Liver (tissue), 9 donors: ENCODE measurements around the gene ATP10B. TPM values are rescaled to one million over a fixed set of nuclear protein-coding genes. Genes with fewer than 3 reads are reported as not detected.

Source experiments
- DNase-seq: peaks from one replicate; pipeline ENCODE4 v3.0.0-alpha.2; 2017; ENCODE audit warnings: low spot score
- H3K27ac ChIP-seq, 2 donors: one replicate each; pipeline ENCODE4 v1.7.0; 2013; ENCODE audit warnings: inconsistent platforms in 2 of 2, low read length in 2 of 2, control low read depth in 1 of 2, low read depth in 1 of 2, mild to moderate bottlenecking in 1 of 2
- H3K27me3 ChIP-seq, 4 donors: one replicate each; pipeline versions ENCODE4 v1.6.1 to v1.7.0; 2013; ENCODE audit warnings: low read length in 3 of 4, inconsistent platforms in 1 of 4, mild to moderate bottlenecking in 1 of 4, moderate library complexity in 1 of 4; ENCODE audit not compliant: control insufficient read depth in 4 of 4, insufficient read depth in 4 of 4
- H3K36me3 ChIP-seq, 4 donors: one replicate each; pipeline versions ENCODE4 v1.6.1 to v1.7.0; 2013; ENCODE audit warnings: low read length in 3 of 4, mild to moderate bottlenecking in 3 of 4, low read depth in 1 of 4, moderate library complexity in 1 of 4; ENCODE audit not compliant: control insufficient read depth in 4 of 4, insufficient read depth in 3 of 4
- H3K4me1 ChIP-seq, 4 donors: one replicate each; pipeline versions ENCODE4 v1.6.1 to v1.7.0; 2013; ENCODE audit warnings: low read length in 3 of 4, mild to moderate bottlenecking in 3 of 4, moderate library complexity in 1 of 4; ENCODE audit not compliant: control insufficient read depth in 4 of 4, insufficient read depth in 4 of 4
- H3K4me3 ChIP-seq, 3 donors: one replicate each; pipeline versions ENCODE4 v1.6.1 to v1.7.0; 2013; ENCODE audit warnings: low read length in 3 of 3, control low read depth in 1 of 3, low read depth in 1 of 3, mild to moderate bottlenecking in 1 of 3
- H3K9ac ChIP-seq, 2 donors: one replicate each; pipeline ENCODE4 v1.7.0; 2013; ENCODE audit warnings: low read length in 2 of 2, mild to moderate bottlenecking in 2 of 2, moderate library complexity in 2 of 2, control low read depth in 1 of 2, low read depth in 1 of 2
- H3K9me3 ChIP-seq, 4 donors: one replicate each; pipeline versions ENCODE4 v1.6.1 to v1.7.0; 2013; ENCODE audit warnings: low read length in 3 of 4; ENCODE audit not compliant: control insufficient read depth in 4 of 4
- ATF3 ChIP-seq: IDR thresholded peaks from 2 replicates; pipeline ENCODE4 v1.6.1; 2016; ENCODE audit warnings: antibody characterized with exemption
- CTCF ChIP-seq: fragments of 150-350 bp; IDR thresholded peaks from 2 replicates; pipeline ENCODE4 v1.5.1; 2017; ENCODE audit warnings: improper control_type of control experiment, low read depth, low read length; ENCODE audit not compliant: missing input control
- EGR1 ChIP-seq, 2 donors: IDR thresholded peaks; 2 replicates each; pipeline ENCODE4 v1.6.1; 2016 to 2018; ENCODE audit warnings: antibody characterized with exemption in 2 of 2, low read depth in 2 of 2
- FOXA1 ChIP-seq: IDR thresholded peaks from 2 replicates; pipeline ENCODE4 v1.6.1; 2016; ENCODE audit warnings: antibody characterized with exemption
- FOXA2 ChIP-seq: IDR thresholded peaks from 2 replicates; pipeline ENCODE4 v1.6.1; 2016; ENCODE audit warnings: antibody characterized with exemption
- GABPA ChIP-seq, 2 donors: IDR thresholded peaks in 1 of 2; conservative IDR thresholded peaks in 1 of 2; 2 replicates each; pipeline ENCODE4 v1.6.1; 2016; ENCODE audit warnings: antibody characterized with exemption in 2 of 2, mild to moderate bottlenecking in 1 of 2, moderate library complexity in 1 of 2
- HNF4A ChIP-seq, 2 donors: conservative IDR thresholded peaks; 2 replicates each; pipeline ENCODE4 v1.6.1; 2016; ENCODE audit warnings: antibody characterized with exemption in 2 of 2, mild to moderate bottlenecking in 2 of 2
- JUND ChIP-seq, 2 donors: IDR thresholded peaks; 2 replicates each; pipeline ENCODE4 v1.6.1; 2016; ENCODE audit warnings: antibody characterized with exemption in 2 of 2
- MAX ChIP-seq: IDR thresholded peaks from 2 replicates; pipeline ENCODE4 v1.6.1; 2016; ENCODE audit warnings: antibody characterized with exemption
- NR2F2 ChIP-seq: IDR thresholded peaks from 2 replicates; pipeline ENCODE4 v1.6.1; 2016; ENCODE audit warnings: antibody characterized with exemption
- RAD21 ChIP-seq, 2 donors: IDR thresholded peaks; 2 replicates each; pipeline ENCODE4 v1.6.1; 2016; ENCODE audit warnings: antibody characterized with exemption in 2 of 2, mild to moderate bottlenecking in 2 of 2
- RXRA ChIP-seq, 2 donors: IDR thresholded peaks; 2 replicates each; pipeline ENCODE4 v1.6.1; 2017 to 2018; ENCODE audit warnings: antibody characterized with exemption in 2 of 2, mild to moderate bottlenecking in 1 of 2
- SP1 ChIP-seq: IDR thresholded peaks from 2 replicates; pipeline ENCODE4 v1.6.1; 2018; ENCODE audit warnings: antibody characterized with exemption, mild to moderate bottlenecking
- YY1 ChIP-seq: IDR thresholded peaks from 2 replicates; pipeline ENCODE4 v1.6.1; 2016; ENCODE audit warnings: antibody characterized with exemption, mild to moderate bottlenecking
- WGBS: extraction: QIAGEN DNeasy Blood & Tissue Kit; methylation state at CpG from one replicate; pipeline ENCODE4 v1.1.7; 2013; 5-methylcytosine and 5-hydroxymethylcytosine counted together
- polyA plus RNA-seq, 2 donors: library from polyadenylated mRNA; stranded (reverse) in 1 of 2; unstranded in 1 of 2; fragments of 200-250 nt in 1 of 2; fragments of >200 nt in 1 of 2; fragmentation: Nextera tagmentation in 1 of 2; extraction: Ambion mirVana in 1 of 2; gene quantifications; one replicate each; pipeline versions ENCODE4 v1.2.1 to v1.2.3, GENCODE V29; 2013 to 2015
- total RNA-seq, 2 donors: library from RNA; depleted of rRNA; stranded (reverse); fragments of >200 nt; gene quantifications; one replicate each; pipeline ENCODE4 v1.2.3, GENCODE V29; 2014
- TF ChIP-seq, protein P1 (sequence below): IDR thresholded peaks from 2 replicates; pipeline ENCODE4 v1.6.1; 2016; ENCODE audit warnings: antibody characterized with exemption, mild to moderate bottlenecking
- TF ChIP-seq, protein P2 (sequence below): IDR thresholded peaks from 2 replicates; pipeline ENCODE4 v1.6.1; 2016; ENCODE audit warnings: antibody characterized with exemption
- donor health status: healthy.
- donor health status: healthy.
- donor health status: healthy.
- donor health status: healthy.
- donor health status: healthy.

The ATP10B gene
- total and polyA plus RNA-seq, 4 donors = 0.05 to 0.67 (median 0.05) TPM; not detected in 1

DNA sequence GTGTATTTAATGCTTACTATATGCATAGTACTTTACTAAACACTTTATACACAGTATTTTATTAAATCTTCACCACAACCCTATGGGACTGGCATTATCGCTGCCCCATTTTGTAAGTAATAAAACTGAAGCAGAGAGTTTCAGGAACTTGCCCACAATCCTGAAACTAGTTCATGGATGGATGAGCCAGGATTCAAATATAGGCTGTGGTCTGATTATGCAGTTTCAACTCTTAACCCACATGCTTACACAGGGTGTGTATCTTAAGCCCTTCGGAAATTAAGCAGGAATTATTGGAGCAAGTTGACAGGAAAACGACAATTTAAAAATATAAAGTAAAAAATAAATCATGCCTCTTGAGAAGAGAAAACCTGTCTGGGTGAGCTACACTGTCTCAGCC lies 109.0 kb downstream of the ATP10B start:
- no peaks in the 10 kb centered on the region for H3K36me3 ChIP-seq
- no peak overlapping the region for H3K9ac ChIP-seq
- no peak overlapping the region for H3K27ac ChIP-seq
- DNase-seq = no peak
- H3K27me3 ChIP-seq = peaks cover 0 to 3% (median 0%) of the 10 kb centered on the region in 4 donors
- H3K4me3 ChIP-seq = no peak overlapping the region
- TF ChIP-seq RAD21 (IDR thresholded peaks at IDR 0.05) (no peak), NR2F2 (no peak), MAX (no peak), YY1 (no peak), CTCF (no peak), FOXA2 (no peak)
- TF ChIP-seq, protein P1, sequence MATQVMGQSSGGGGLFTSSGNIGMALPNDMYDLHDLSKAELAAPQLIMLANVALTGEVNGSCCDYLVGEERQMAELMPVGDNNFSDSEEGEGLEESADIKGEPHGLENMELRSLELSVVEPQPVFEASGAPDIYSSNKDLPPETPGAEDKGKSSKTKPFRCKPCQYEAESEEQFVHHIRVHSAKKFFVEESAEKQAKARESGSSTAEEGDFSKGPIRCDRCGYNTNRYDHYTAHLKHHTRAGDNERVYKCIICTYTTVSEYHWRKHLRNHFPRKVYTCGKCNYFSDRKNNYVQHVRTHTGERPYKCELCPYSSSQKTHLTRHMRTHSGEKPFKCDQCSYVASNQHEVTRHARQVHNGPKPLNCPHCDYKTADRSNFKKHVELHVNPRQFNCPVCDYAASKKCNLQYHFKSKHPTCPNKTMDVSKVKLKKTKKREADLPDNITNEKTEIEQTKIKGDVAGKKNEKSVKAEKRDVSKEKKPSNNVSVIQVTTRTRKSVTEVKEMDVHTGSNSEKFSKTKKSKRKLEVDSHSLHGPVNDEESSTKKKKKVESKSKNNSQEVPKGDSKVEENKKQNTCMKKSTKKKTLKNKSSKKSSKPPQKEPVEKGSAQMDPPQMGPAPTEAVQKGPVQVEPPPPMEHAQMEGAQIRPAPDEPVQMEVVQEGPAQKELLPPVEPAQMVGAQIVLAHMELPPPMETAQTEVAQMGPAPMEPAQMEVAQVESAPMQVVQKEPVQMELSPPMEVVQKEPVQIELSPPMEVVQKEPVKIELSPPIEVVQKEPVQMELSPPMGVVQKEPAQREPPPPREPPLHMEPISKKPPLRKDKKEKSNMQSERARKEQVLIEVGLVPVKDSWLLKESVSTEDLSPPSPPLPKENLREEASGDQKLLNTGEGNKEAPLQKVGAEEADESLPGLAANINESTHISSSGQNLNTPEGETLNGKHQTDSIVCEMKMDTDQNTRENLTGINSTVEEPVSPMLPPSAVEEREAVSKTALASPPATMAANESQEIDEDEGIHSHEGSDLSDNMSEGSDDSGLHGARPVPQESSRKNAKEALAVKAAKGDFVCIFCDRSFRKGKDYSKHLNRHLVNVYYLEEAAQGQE = no peak
- 74% methylated on average over 3 of the region's 3 CpGs for WGBS
- H3K4me1 ChIP-seq = no peaks in the 10 kb centered on the region
- no peaks in the 10 kb centered on the region for H3K9me3 ChIP-seq

- TF ChIP-seq MAX = no peak
- TF ChIP-seq FOXA2 = no peak
- TF ChIP-seq GABPA (IDR thresholded peaks at IDR 0.05 in 1 of 2, conservative IDR thresholded peaks at IDR 0.05 in 1 of 2) = no peak
- TF ChIP-seq, protein P2, sequence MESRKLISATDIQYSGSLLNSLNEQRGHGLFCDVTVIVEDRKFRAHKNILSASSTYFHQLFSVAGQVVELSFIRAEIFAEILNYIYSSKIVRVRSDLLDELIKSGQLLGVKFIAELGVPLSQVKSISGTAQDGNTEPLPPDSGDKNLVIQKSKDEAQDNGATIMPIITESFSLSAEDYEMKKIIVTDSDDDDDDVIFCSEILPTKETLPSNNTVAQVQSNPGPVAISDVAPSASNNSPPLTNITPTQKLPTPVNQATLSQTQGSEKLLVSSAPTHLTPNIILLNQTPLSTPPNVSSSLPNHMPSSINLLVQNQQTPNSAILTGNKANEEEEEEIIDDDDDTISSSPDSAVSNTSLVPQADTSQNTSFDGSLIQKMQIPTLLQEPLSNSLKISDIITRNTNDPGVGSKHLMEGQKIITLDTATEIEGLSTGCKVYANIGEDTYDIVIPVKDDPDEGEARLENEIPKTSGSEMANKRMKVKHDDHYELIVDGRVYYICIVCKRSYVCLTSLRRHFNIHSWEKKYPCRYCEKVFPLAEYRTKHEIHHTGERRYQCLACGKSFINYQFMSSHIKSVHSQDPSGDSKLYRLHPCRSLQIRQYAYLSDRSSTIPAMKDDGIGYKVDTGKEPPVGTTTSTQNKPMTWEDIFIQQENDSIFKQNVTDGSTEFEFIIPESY = no peak
- no peak for TF ChIP-seq SP1
- TF ChIP-seq RAD21 (IDR thresholded peaks at IDR 0.05) = no peak
- TF ChIP-seq RXRA (IDR thresholded peaks at IDR 0.05) = no peak
- no peak for TF ChIP-seq CTCF
- no peak for TF ChIP-seq JUND (IDR thresholded peaks at IDR 0.05)
- TF ChIP-seq HNF4A (conservative IDR thresholded peaks at IDR 0.05) = no peak
- TF ChIP-seq FOXA1 = no peak
- TF ChIP-seq ATF3 = no peak
- no peak for TF ChIP-seq EGR1 (IDR thresholded peaks at IDR 0.05; ENCODE audit: low read depth in 2 of 2)
- TF ChIP-seq, protein P1 = no peak
- TF ChIP-seq NR2F2 = no peak
- Histone ChIP-seq H3K4me3 (no peak overlapping the region), H3K36me3 (no peaks in the 10 kb centered on the region), H3K27me3 (peaks cover 0 to 3% (median 0%) of the 10 kb centered on the region in 4 donors), H3K9ac (no peak overlapping the region), H3K4me1 (no peaks in the 10 kb centered on the region), H3K9me3 (no peaks in the 10 kb centered on the region), H3K27ac (no peak overlapping the region)
- 53% methylated on average over 1 of the region's 1 CpG for WGBS
- DNase-seq = no peak
Measured at GRCh38 chr5:160742446-160742845, 109.6 kb downstream of the ATP10B start.
